ENCODE results near the gene SAMD1. TPM values are rescaled to one million over a fixed set of nuclear protein-coding genes. Genes with fewer than 3 reads are reported as not detected.

The SAMD1 gene
- total RNA-seq, 1 donor from 2014 or later = 24.7 TPM

Other genes starting within 250 kb of the SAMD1 start
- gene NANOS3, start 213.6 kb downstream of the SAMD1 start, total RNA-seq = not detected
- 3.1 TPM for gene BRME1, start 184.6 kb downstream of the SAMD1 start, total RNA-seq
- gene CC2D1A, start 184.6 kb downstream of the SAMD1 start, total RNA-seq = 11.9 TPM
- 1.5 TPM for gene PODNL1, start 152.3 kb downstream of the SAMD1 start, total RNA-seq
- 12.3 TPM for gene DCAF15, start 138.2 kb downstream of the SAMD1 start, total RNA-seq
- gene RFX1, start 84.4 kb downstream of the SAMD1 start, total RNA-seq = 4.3 TPM
- gene RLN3, start 62.6 kb downstream of the SAMD1 start, total RNA-seq = not detected
- 4.3 TPM for gene IL27RA, start 59.0 kb downstream of the SAMD1 start, total RNA-seq
- gene PALM3, start 28.7 kb downstream of the SAMD1 start, total RNA-seq = 0.21 TPM
- gene MISP3, start 18.0 kb downstream of the SAMD1 start, total RNA-seq = 1.5 TPM
- gene C19orf67, start 5.0 kb downstream of the SAMD1 start, total RNA-seq = not detected
- 209 TPM for gene PRKACA, start 27.0 kb upstream of the SAMD1 start, total RNA-seq
- gene ASF1B, start 45.8 kb upstream of the SAMD1 start, total RNA-seq = 6.7 TPM
- 18.2 TPM for gene ADGRL1, start 115.4 kb upstream of the SAMD1 start, total RNA-seq

Data from tongue (tissue), 1 donor.